CD4-positive, CD25-positive, alpha-beta regulatory T cell (primary cell): ENCODE results near the gene MYORG. TPM values are rescaled to one million over a fixed set of nuclear protein-coding genes. Genes with fewer than 3 reads are reported as not detected.

ENCODE experiments used
- ATAC-seq, 2 donors: fragments of 150-1000 bp; cut with Tn5 transposase; one replicate each; pipeline ENCODE4 v1.10.0; 2021; ENCODE audit warnings: low read depth in 2 of 2, moderate number of reproducible peaks in 2 of 2, moderate library complexity in 1 of 2
- DNase-seq, 3 donors: peaks; one replicate each; pipeline versions ENCODE4 v3.0.0 to v3.0.0-alpha.2; 2012 to 2022; ENCODE audit warnings: mixed read lengths in 1 of 3
- H3K27ac ChIP-seq: one replicate; pipeline ENCODE4 v1.7.0; 2013; ENCODE audit warnings: mild to moderate bottlenecking, low read length; ENCODE audit not compliant: insufficient read depth, poor library complexity, severe bottlenecking
- H3K27me3 ChIP-seq: one replicate; pipeline ENCODE4 v1.7.0; 2013; ENCODE audit warnings: low read length; ENCODE audit not compliant: control insufficient read depth, insufficient read depth
- H3K36me3 ChIP-seq: one replicate; pipeline ENCODE4 v1.7.0; 2013; ENCODE audit warnings: mild to moderate bottlenecking, low read length, moderate library complexity; ENCODE audit not compliant: control insufficient read depth, insufficient read depth
- H3K4me1 ChIP-seq: 2 replicates; pipeline ENCODE4 v1.7.0; 2013; ENCODE audit warnings: mild to moderate bottlenecking, low read length; ENCODE audit not compliant: insufficient read depth, control insufficient read depth, poor library complexity, severe bottlenecking
- H3K4me3 ChIP-seq: one replicate; pipeline ENCODE4 v1.7.0; 2013; ENCODE audit warnings: low read depth, mild to moderate bottlenecking, low read length, moderate library complexity
- H3K9me3 ChIP-seq, 2 experiments: 1 replicate in 1 of 2; 2 replicates in 1 of 2; pipeline ENCODE4 v1.7.0; 2013; ENCODE audit warnings: low read length in 2 of 2, mild to moderate bottlenecking in 1 of 2, moderate library complexity in 1 of 2; ENCODE audit not compliant: control insufficient read depth in 2 of 2
- H3K27ac Mint-ChIP-seq, 3 donors: one replicate each; pipeline ENCODE4 v1.8.0; 2020 to 2022; ENCODE audit warnings: mild to moderate bottlenecking in 3 of 3, mixed read lengths in 3 of 3, moderate library complexity in 2 of 3
- H3K27me3 Mint-ChIP-seq: one replicate; pipeline ENCODE4 v1.8.0; 2022; ENCODE audit warnings: mild to moderate bottlenecking, mixed read lengths
- H3K36me3 Mint-ChIP-seq: one replicate; pipeline ENCODE4 v1.8.0; 2020; ENCODE audit warnings: mixed read lengths
- H3K4me1 Mint-ChIP-seq, 4 donors: one replicate each; pipeline ENCODE4 v1.8.0; 2020 to 2022; ENCODE audit warnings: mixed read lengths in 4 of 4, mild to moderate bottlenecking in 1 of 4
- H3K4me3 Mint-ChIP-seq, 4 donors: one replicate each; pipeline ENCODE4 v1.8.0; 2020 to 2022; ENCODE audit warnings: mild to moderate bottlenecking in 4 of 4, mixed read lengths in 4 of 4, moderate library complexity in 3 of 4
- H3K9me3 Mint-ChIP-seq, 7 donors: one replicate each; pipeline ENCODE4 v1.8.0; 2020 to 2022; ENCODE audit warnings: mixed read lengths in 7 of 7, mild to moderate bottlenecking in 3 of 7, moderate library complexity in 2 of 7
- polyA plus RNA-seq, 4 donors: library from polyadenylated mRNA; unstranded; fragments of 300-500 nt; fragmentation: Illumina TruSeq; gene quantifications; one replicate each; pipeline ENCODE4 v1.2.3, GENCODE V29; 2021
- total RNA-seq: library from RNA; stranded (reverse); gene quantifications from one replicate; pipeline ENCODE4 v1.2.3, GENCODE V29; 2022

The MYORG gene
- total and polyA plus RNA-seq, 5 donors from 2014 or later, result 0.05 to 0.64 (median 0.34) TPM

- no peaks in the 10 kb centered on the region for H3K27me3 ChIP-seq
- no peak for ATAC-seq
- H3K36me3 ChIP-seq, result peaks cover 5% of the 10 kb centered on the region
- no peak overlapping the region for H3K4me3 ChIP-seq
- Mint-ChIP-seq H3K4me3 (no peak overlapping the region), H3K27ac (no peak overlapping the region), H3K9me3 (no peaks in the 10 kb centered on the region), H3K27me3 (peaks cover 7% of the 10 kb centered on the region), H3K4me1 (peaks cover 0 to 1% (median 0%) of the 10 kb centered on the region in 4 donors), H3K36me3 (peaks cover 13% of the 10 kb centered on the region)
- no peak for DNase-seq
- H3K27ac ChIP-seq, result no peak overlapping the region
- no peaks in the 10 kb centered on the region for H3K9me3 ChIP-seq
- H3K4me1 ChIP-seq, result no peaks in the 10 kb centered on the region
These were observed 19.8 kb upstream of the MYORG start for GRCh38 chr9:34396276-34397214.

GRCh38 chr9:34392511-34392910 lies 15.8 kb upstream of the MYORG start:
- Histone ChIP-seq H3K27me3 (no peaks in the 10 kb centered on the region), H3K27ac (no peak overlapping the region), H3K9me3 (no peaks in the 10 kb centered on the region), H3K4me3 (no peak overlapping the region), H3K4me1 (no peaks in the 10 kb centered on the region), H3K36me3 (no peaks in the 10 kb centered on the region)
- no peak for DNase-seq
- H3K36me3 Mint-ChIP-seq, result no peaks in the 10 kb centered on the region
- H3K27ac Mint-ChIP-seq, result no peak overlapping the region
- H3K4me3 Mint-ChIP-seq, result no peak overlapping the region
- no peak for ATAC-seq
- no peaks in the 10 kb centered on the region for H3K9me3 Mint-ChIP-seq
- peaks cover 0 to 2% (median 0%) of the 10 kb centered on the region in 4 donors for H3K4me1 Mint-ChIP-seq
- peaks cover 17% of the 10 kb centered on the region for H3K27me3 Mint-ChIP-seq

GRCh38 chr9:34387239-34387638 lies 10.5 kb upstream of the MYORG start:
- Histone ChIP-seq H3K36me3 (no peaks in the 10 kb centered on the region), H3K27ac (no peak overlapping the region), H3K9me3 (no peaks in the 10 kb centered on the region), H3K4me3 (no peak overlapping the region), H3K27me3 (no peaks in the 10 kb centered on the region), H3K4me1 (no peaks in the 10 kb centered on the region)
- H3K27ac Mint-ChIP-seq, result no peak overlapping the region
- H3K4me3 Mint-ChIP-seq, result no peak overlapping the region
- peaks cover 0 to 4% (median 2%) of the 10 kb centered on the region in 4 donors for H3K4me1 Mint-ChIP-seq
- no peaks in the 10 kb centered on the region for H3K9me3 Mint-ChIP-seq
- DNase-seq (no peak), ATAC-seq (no peak)
- no peaks in the 10 kb centered on the region for H3K36me3 Mint-ChIP-seq
- peaks cover 16% of the 10 kb centered on the region for H3K27me3 Mint-ChIP-seq

DNA sequence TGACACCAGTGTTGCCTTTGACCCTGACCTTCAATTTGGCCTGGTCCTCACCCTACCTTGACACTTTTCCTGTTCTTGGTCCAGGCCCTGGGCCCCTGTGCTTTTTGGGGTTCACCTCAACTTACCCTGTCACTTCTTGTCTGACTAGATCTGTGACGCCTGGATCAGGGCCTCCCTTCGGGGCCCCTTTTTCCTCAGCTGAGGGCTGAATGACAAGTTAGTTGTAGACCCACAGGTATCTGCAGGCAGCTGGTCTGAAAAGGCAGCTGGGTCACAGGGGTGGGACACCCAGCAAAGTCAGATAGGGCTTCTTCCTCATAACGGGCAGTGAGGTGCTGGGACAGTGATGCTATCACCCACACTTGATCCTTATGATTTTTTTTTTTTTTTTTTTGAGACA lies 10.0 kb upstream of the MYORG start:
- no peaks in the 10 kb centered on the region for H3K9me3 ChIP-seq
- no peak overlapping the region for H3K4me3 ChIP-seq
- Mint-ChIP-seq H3K4me1 (peaks cover 1 to 4% (median 2%) of the 10 kb centered on the region in 4 donors), H3K27me3 (peaks cover 11% of the 10 kb centered on the region), H3K9me3 (no peaks in the 10 kb centered on the region), H3K27ac (peak overlapping the region in 1 of 3 donors; percentile 84), H3K36me3 (no peaks in the 10 kb centered on the region), H3K4me3 (peak overlapping the region in 1 of 4 donors; percentile 14)
- H3K4me1 ChIP-seq, result no peaks in the 10 kb centered on the region
- no peak for DNase-seq
- ATAC-seq, result no peak
- H3K27me3 ChIP-seq, result no peaks in the 10 kb centered on the region
- H3K27ac ChIP-seq, result no peak overlapping the region
- H3K36me3 ChIP-seq, result no peaks in the 10 kb centered on the region

DNA sequence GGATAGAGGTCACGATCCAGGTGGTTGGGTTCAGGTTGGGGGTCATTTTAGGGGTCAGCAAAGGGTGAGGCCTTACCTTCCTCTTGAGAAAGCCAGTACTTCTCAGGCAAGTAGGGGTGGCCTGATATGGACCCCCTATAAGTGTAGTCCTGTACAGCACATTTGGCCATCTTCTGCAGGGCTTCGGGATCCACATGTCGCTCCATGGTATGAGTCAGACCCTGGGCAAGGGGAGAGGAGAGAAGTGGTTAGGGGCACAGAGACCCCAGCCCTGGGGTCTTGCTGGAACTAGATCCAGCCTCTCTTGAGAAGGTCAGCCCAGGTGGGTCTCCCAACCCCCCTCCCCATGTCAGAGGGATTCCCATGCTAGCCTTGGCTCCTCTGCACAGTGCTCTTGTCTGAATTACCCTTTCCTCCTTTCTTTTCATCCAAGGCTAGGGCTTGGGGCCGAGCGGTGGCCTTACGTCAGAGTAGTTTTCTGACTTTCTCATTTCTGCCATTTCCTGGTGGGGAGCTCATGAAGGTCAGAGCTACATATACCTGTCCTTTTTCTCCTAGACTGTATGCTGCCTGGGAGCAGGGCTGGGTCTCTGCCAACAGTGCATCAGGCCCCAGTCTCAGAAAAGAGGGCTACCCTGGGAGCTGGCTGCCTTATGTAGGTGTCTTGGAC lies 9.0 kb upstream of the MYORG start:
- H3K27ac Mint-ChIP-seq, result no peak overlapping the region
- H3K4me1 Mint-ChIP-seq, result peaks cover 3 to 12% (median 7%) of the 10 kb centered on the region in 4 donors
- ATAC-seq (no peak), DNase-seq (no peak)
- H3K4me3 Mint-ChIP-seq, result peak overlapping the region in 1 of 4 donors; percentile 17
- H3K4me3 ChIP-seq, result no peak overlapping the region
- H3K9me3 Mint-ChIP-seq, result no peaks in the 10 kb centered on the region
- H3K27me3 Mint-ChIP-seq, result peaks cover 2% of the 10 kb centered on the region
- H3K36me3 ChIP-seq, result no peaks in the 10 kb centered on the region
- H3K9me3 ChIP-seq, result no peaks in the 10 kb centered on the region
- H3K27me3 ChIP-seq, result no peaks in the 10 kb centered on the region
- H3K4me1 ChIP-seq, result peaks cover 8% of the 10 kb centered on the region
- H3K36me3 Mint-ChIP-seq, result no peaks in the 10 kb centered on the region
- H3K27ac ChIP-seq, result no peak overlapping the region

GRCh38 chr9:34384368-34385165 lies 7.9 kb upstream of the MYORG start:
- H3K36me3 Mint-ChIP-seq, result no peaks in the 10 kb centered on the region
- no peak for DNase-seq
- peaks cover 18% of the 10 kb centered on the region for H3K4me1 ChIP-seq
- H3K4me3 Mint-ChIP-seq, result no peak overlapping the region
- no peak for ATAC-seq
- no peaks in the 10 kb centered on the region for H3K9me3 Mint-ChIP-seq
- no peaks in the 10 kb centered on the region for H3K27me3 ChIP-seq
- no peaks in the 10 kb centered on the region for H3K27me3 Mint-ChIP-seq
- no peaks in the 10 kb centered on the region for H3K9me3 ChIP-seq
- H3K36me3 ChIP-seq, result no peaks in the 10 kb centered on the region
- H3K27ac Mint-ChIP-seq, result peak overlapping the region in 1 of 3 donors; percentile 60
- no peak overlapping the region for H3K27ac ChIP-seq
- no peak overlapping the region for H3K4me3 ChIP-seq
- H3K4me1 Mint-ChIP-seq, result peaks cover 4 to 23% (median 13%) of the 10 kb centered on the region in 4 donors

GRCh38 chr9:34383904-34384303 lies 7.2 kb upstream of the MYORG start:
- H3K4me1 ChIP-seq, result peaks cover 23% of the 10 kb centered on the region
- no peaks in the 10 kb centered on the region for H3K9me3 ChIP-seq
- Mint-ChIP-seq H3K4me1 (peaks cover 8 to 30% (median 19%) of the 10 kb centered on the region in 4 donors), H3K36me3 (no peaks in the 10 kb centered on the region), H3K4me3 (peak overlapping the region in 1 of 4 donors; percentile 76), H3K9me3 (no peaks in the 10 kb centered on the region), H3K27me3 (no peaks in the 10 kb centered on the region), H3K27ac (peak overlapping the region in 1 of 3 donors; percentile 60)
- no peak overlapping the region for H3K27ac ChIP-seq
- no peaks in the 10 kb centered on the region for H3K36me3 ChIP-seq
- no peak overlapping the region for H3K4me3 ChIP-seq
- no peaks in the 10 kb centered on the region for H3K27me3 ChIP-seq
- ATAC-seq (no peak), DNase-seq (no peak)
